Hepatocyte (in vitro differentiated cells): ENCODE results near the gene HSD17B1. TPM values are rescaled to one million over a fixed set of nuclear protein-coding genes. Genes with fewer than 3 reads are reported as not detected.

Source experiments
- DNase-seq: peaks from one replicate; pipeline ENCODE4 v3.0.0-alpha.2; 2016; ENCODE audit warnings: low spot score
- H2AFZ ChIP-seq: fragments of 200-600 bp; sonication (generic); 2 replicates; pipeline ENCODE4 v1.6.0; 2016; ENCODE audit warnings: antibody characterized with exemption, mild to moderate bottlenecking
- H3K27ac ChIP-seq: fragments of 200-600 bp; sonication (generic); 2 replicates; pipeline ENCODE4 v1.5.1; 2016; ENCODE audit warnings: mild to moderate bottlenecking
- H3K27me3 ChIP-seq: fragments of 200-600 bp; sonication (generic); 2 replicates; pipeline ENCODE4 v1.6.1; 2016
- H3K36me3 ChIP-seq: fragments of 200-600 bp; sonication (generic); replicated peaks from 2 replicates; pipeline ENCODE4 v1.5.1; 2016; ENCODE audit warnings: low read depth; ENCODE audit not compliant: insufficient read depth
- H3K4me1 ChIP-seq: fragments of 200-600 bp; sonication (generic); 2 replicates; pipeline ENCODE4 v1.5.1; 2016; ENCODE audit warnings: mild to moderate bottlenecking, moderate library complexity; ENCODE audit not compliant: insufficient read depth
- H3K4me2 ChIP-seq: fragments of 200-600 bp; sonication (generic); 2 replicates; pipeline ENCODE4 v1.6.0; 2016
- H3K4me3 ChIP-seq: fragments of 200-600 bp; sonication (generic); 2 replicates; pipeline ENCODE4 v1.5.1; 2016; ENCODE audit warnings: mild to moderate bottlenecking
- H3K79me2 ChIP-seq: fragments of 200-600 bp; sonication (generic); 2 replicates; pipeline ENCODE4 v1.6.0; 2017; ENCODE audit warnings: mild to moderate bottlenecking
- H3K9me2 ChIP-seq: fragments of 200-600 bp; sonication (generic); replicated peaks from 2 replicates; pipeline ENCODE4 v1.6.0; 2017; ENCODE audit warnings: mild to moderate bottlenecking; ENCODE audit not compliant: insufficient read depth
- H3K9me3 ChIP-seq: fragments of 200-600 bp; sonication (generic); 2 replicates; pipeline ENCODE4 v1.5.1; 2016; ENCODE audit warnings: low read depth, mild to moderate bottlenecking
- H4K20me1 ChIP-seq: fragments of 200-600 bp; sonication (generic); 2 replicates; pipeline ENCODE4 v1.6.0; 2016; ENCODE audit warnings: mild to moderate bottlenecking; ENCODE audit not compliant: insufficient read depth, poor library complexity, severe bottlenecking
- CTCF ChIP-seq: fragments of 200-600 bp; sonication (generic); IDR thresholded peaks from 2 replicates; pipeline ENCODE4 v1.5.1; 2016; ENCODE audit warnings: antibody characterized with exemption, mild to moderate bottlenecking; ENCODE audit not compliant: poor library complexity
- EZH2 ChIP-seq: fragments of 200-600 bp; sonication (generic); IDR thresholded peaks from 2 replicates; pipeline ENCODE4 v1.6.1; 2016; ENCODE audit warnings: antibody characterized with exemption, mild to moderate bottlenecking, borderline replicate concordance
- EZH2phosphoT487 ChIP-seq: fragments of 200-600 bp; sonication (generic); IDR thresholded peaks from one replicate; pipeline ENCODE4 v1.6.1; 2018; ENCODE audit warnings: antibody characterized with exemption, mild to moderate bottlenecking, low read depth, moderate library complexity; ENCODE audit not compliant: unreplicated experiment, severe bottlenecking
- WGBS: methylation state at CpG from one replicate; pipeline ENCODE4 v1.1.6; 2016; ENCODE audit warnings: low lambda C conversion rate; ENCODE audit errors: missing lambda C conversion rate; 5-methylcytosine and 5-hydroxymethylcytosine counted together
- polyA plus RNA-seq: library from polyadenylated mRNA; unstranded; fragments of >200 nt; fragmentation: Nextera tagmentation; extraction: Ambion mirVana; gene quantifications from 2 replicates; pipeline ENCODE4 v1.2.1, GENCODE V29; 2016
- total RNA-seq: library from RNA; depleted of rRNA; stranded (reverse); fragments of >200 nt; gene quantifications from 2 replicates; pipeline ENCODE4 v1.2.3, GENCODE V29; 2014

The HSD17B1 gene
- total and polyA plus RNA-seq, 2 experiments from 2014 or later = 2.7 to 6.6 TPM

GRCh38 chr17:42584880-42585279 is 32.2 kb downstream of the HSD17B1 start:
- Histone ChIP-seq H3K36me3 (no peaks in the 10 kb centered on the region), H3K79me2 (no peaks in the 10 kb centered on the region)

GRCh38 chr17:42585353-42585752 is 32.6 kb downstream of the HSD17B1 start:
- Histone ChIP-seq H3K9me3 (no peaks in the 10 kb centered on the region), H3K36me3 (no peaks in the 10 kb centered on the region), H3K79me2 (no peaks in the 10 kb centered on the region), H3K27me3 (no peaks in the 10 kb centered on the region), H4K20me1 (no peaks in the 10 kb centered on the region), H3K9me2 (no peaks in the 10 kb centered on the region), H3K4me3 (no peak overlapping the region), H3K27ac (no peak overlapping the region), H3K4me2 (no peak overlapping the region), H2AFZ (no peak overlapping the region), H3K4me1 (no peaks in the 10 kb centered on the region)
- TF ChIP-seq EZH2phosphoT487 = no peak
- 92% methylated on average over 1 of the region's 1 CpG for WGBS
- no peak for DNase-seq

More at GRCh38 chr17:42584880-42585279, 32.2 kb downstream of the HSD17B1 start:
- TF ChIP-seq EZH2 (no peak), EZH2phosphoT487 (no peak), CTCF (no peak)
- no peaks in the 10 kb centered on the region for H3K9me3 ChIP-seq
- H3K27ac ChIP-seq = no peak overlapping the region
- no peak for DNase-seq
- H3K4me1 ChIP-seq = no peaks in the 10 kb centered on the region
- H3K9me2 ChIP-seq = no peaks in the 10 kb centered on the region
- 96% methylated on average over 9 of the region's 9 CpGs for WGBS
- H4K20me1 ChIP-seq = no peaks in the 10 kb centered on the region
- H3K4me3 ChIP-seq = no peak overlapping the region
- H3K4me2 ChIP-seq = no peak overlapping the region
- H3K27me3 ChIP-seq = no peaks in the 10 kb centered on the region
- no peak overlapping the region for H2AFZ ChIP-seq

GRCh38 chr17:42586514-42587230 is 33.9 kb downstream of the HSD17B1 start:
- Histone ChIP-seq H3K4me2 (no peak overlapping the region), H3K9me2 (no peaks in the 10 kb centered on the region), H2AFZ (no peak overlapping the region), H3K36me3 (no peaks in the 10 kb centered on the region), H4K20me1 (no peaks in the 10 kb centered on the region), H3K27me3 (no peaks in the 10 kb centered on the region), H3K79me2 (no peaks in the 10 kb centered on the region), H3K4me1 (no peaks in the 10 kb centered on the region), H3K27ac (no peak overlapping the region), H3K4me3 (no peak overlapping the region), H3K9me3 (no peaks in the 10 kb centered on the region)
- no peak for DNase-seq
- TF ChIP-seq EZH2phosphoT487 = no peak
- TF ChIP-seq CTCF = no peak
- no peak for TF ChIP-seq EZH2
- WGBS = 91% methylated on average over 7 of the region's 7 CpGs

GRCh38 chr17:42590886-42591285 is 38.2 kb downstream of the HSD17B1 start:
- Histone ChIP-seq H3K79me2 (peaks cover 31% of the 10 kb centered on the region), H3K4me3 (no peak overlapping the region), H3K9me2 (no peaks in the 10 kb centered on the region), H3K36me3 (no peaks in the 10 kb centered on the region), H3K27me3 (no peaks in the 10 kb centered on the region), H3K9me3 (no peaks in the 10 kb centered on the region), H3K27ac (no peak overlapping the region), H4K20me1 (no peaks in the 10 kb centered on the region), H3K4me1 (no peaks in the 10 kb centered on the region), H3K4me2 (no peak overlapping the region), H2AFZ (no peak overlapping the region)
- DNase-seq = no peak
- no peak for TF ChIP-seq EZH2
- no peak for TF ChIP-seq EZH2phosphoT487
- no peak for TF ChIP-seq CTCF
- 90% methylated on average over 2 of the region's 2 CpGs for WGBS
